Neural cell (in vitro differentiated cells): ENCODE data around the gene RLN3. TPM values are rescaled to one million over a fixed set of nuclear protein-coding genes. Genes with fewer than 3 reads are reported as not detected.

ENCODE experiments used
- H2AFZ ChIP-seq: fragments of 200-600, 300-800 bp; sonication (generic), shearing (Covaris generic); 2 replicates; pipeline ENCODE4 v1.6.0; 2014; ENCODE audit warnings: low read depth, mild to moderate bottlenecking, antibody characterized with exemption, low read length, moderate library complexity
- H3F3A ChIP-seq: fragments of 200-600 bp; shearing (Covaris generic); 2 replicates; pipeline ENCODE4 v1.6.1; 2016; ENCODE audit warnings: mild to moderate bottlenecking, moderate library complexity, mixed read lengths, antibody characterized with exemption, low read length; ENCODE audit not compliant: insufficient read depth, poor library complexity, severe bottlenecking
- H3K27ac ChIP-seq: fragments of 200-600, 300-800 bp; sonication (generic), shearing (Covaris generic); 2 replicates; pipeline ENCODE4 v1.5.1; 2014; ENCODE audit warnings: mild to moderate bottlenecking, low read length, moderate library complexity
- H3K27me3 ChIP-seq: fragments of 300-800, 200-600 bp; sonication (generic), shearing (Covaris generic); 2 replicates; pipeline ENCODE4 v1.6.0; 2014; ENCODE audit warnings: mild to moderate bottlenecking, low read depth, low read length, moderate library complexity; ENCODE audit not compliant: insufficient read depth
- H3K36me3 ChIP-seq: fragments of 300-800, 200-600 bp; sonication (generic), shearing (Covaris generic); 2 replicates; pipeline ENCODE4 v1.5.1; 2014; ENCODE audit warnings: mild to moderate bottlenecking, antibody characterized with exemption, low read length, moderate library complexity; ENCODE audit not compliant: insufficient read depth
- H3K4me2 ChIP-seq: fragments of 300-800, 200-600 bp; sonication (generic), shearing (Covaris generic); 2 replicates; pipeline ENCODE4 v1.6.0; 2014; ENCODE audit warnings: mild to moderate bottlenecking, low read length
- H3K4me3 ChIP-seq: fragments of 300-800, 200-600 bp; sonication (generic), shearing (Covaris generic); 2 replicates; pipeline ENCODE4 v1.5.1; 2014; ENCODE audit warnings: mild to moderate bottlenecking, low read length, moderate library complexity
- H3K79me2 ChIP-seq: fragments of 200-600 bp; shearing (Covaris generic); replicated peaks from 2 replicates; pipeline ENCODE4 v1.6.0; 2014; ENCODE audit warnings: mild to moderate bottlenecking, low read length, moderate library complexity; ENCODE audit not compliant: insufficient read depth
- H3K9ac ChIP-seq: fragments of 300-800, 200-600 bp; sonication (generic), shearing (Covaris generic); 2 replicates; pipeline ENCODE4 v1.6.1; 2016; ENCODE audit warnings: mild to moderate bottlenecking, low read length, mixed read lengths
- H3K9me2 ChIP-seq: fragments of 200-600 bp; shearing (Covaris generic); 2 replicates; pipeline ENCODE4 v1.6.1; 2016; ENCODE audit warnings: mild to moderate bottlenecking, low read length, mixed read lengths; ENCODE audit not compliant: insufficient read depth
- H3K9me3 ChIP-seq: fragments of 200-600, 300-800 bp; sonication (generic), shearing (Covaris generic); 2 replicates; pipeline ENCODE4 v1.6.1; 2016; ENCODE audit warnings: mild to moderate bottlenecking, mixed run types, low read length, moderate library complexity, mixed read lengths
- H4K20me1 ChIP-seq: fragments of 200-600 bp; shearing (Covaris generic); 2 replicates; pipeline ENCODE4 v1.6.1; 2016; ENCODE audit warnings: mild to moderate bottlenecking, mixed run types; ENCODE audit not compliant: insufficient read depth
- CTCF ChIP-seq: fragments of 450-650 bp; IDR thresholded peaks from 2 replicates; pipeline ENCODE4 v1.5.1; 2014; ENCODE audit warnings: antibody characterized with exemption, mild to moderate bottlenecking, moderate library complexity; ENCODE audit not compliant: poor library complexity, severe bottlenecking
- EP300 ChIP-seq: fragments of 450-650 bp; conservative IDR thresholded peaks from 2 replicates; pipeline ENCODE4 v1.6.1; 2014; ENCODE audit warnings: antibody characterized with exemption, mild to moderate bottlenecking, moderate library complexity; ENCODE audit not compliant: poor library complexity, severe bottlenecking
- EZH2 ChIP-seq: fragments of 200-600, 300-800 bp; shearing (Covaris generic), sonication (generic); IDR thresholded peaks from 2 replicates; pipeline ENCODE4 v1.6.1; 2014; ENCODE audit warnings: antibody characterized with exemption, low read length, borderline replicate concordance, mild to moderate bottlenecking; ENCODE audit not compliant: insufficient read depth, poor library complexity, severe bottlenecking
- MXI1 ChIP-seq: fragments of 450-650 bp; conservative IDR thresholded peaks from 2 replicates; pipeline ENCODE4 v1.6.1; 2014; ENCODE audit warnings: antibody characterized with exemption, mild to moderate bottlenecking; ENCODE audit not compliant: poor library complexity, severe bottlenecking
- POLR2AphosphoS5 ChIP-seq: IDR thresholded peaks from 2 replicates; pipeline ENCODE4 v1.6.1; 2012
- RAD21 ChIP-seq: fragments of 450-650 bp; conservative IDR thresholded peaks from 2 replicates; pipeline ENCODE4 v1.6.1; 2014; ENCODE audit warnings: antibody characterized with exemption, mild to moderate bottlenecking, moderate library complexity
- REST ChIP-seq: IDR thresholded peaks from 2 replicates; pipeline ENCODE4 v1.6.1; 2012; ENCODE audit warnings: borderline replicate concordance
- SMC3 ChIP-seq: fragments of 450-650 bp; conservative IDR thresholded peaks from 2 replicates; pipeline ENCODE4 v1.6.1; 2014; ENCODE audit warnings: antibody characterized with exemption, mild to moderate bottlenecking, moderate library complexity; ENCODE audit not compliant: poor library complexity
- TAF1 ChIP-seq: IDR thresholded peaks from 2 replicates; pipeline ENCODE4 v1.6.1; 2012; ENCODE audit warnings: low read depth
- polyA plus RNA-seq: library from polyadenylated mRNA; depleted of rRNA; stranded (reverse); fragments of >200 nt; gene quantifications from 2 replicates; pipeline ENCODE4 v1.2.3, GENCODE V29; 2014

The RLN3 gene
- polyA plus RNA-seq, 1 donor from 2014 or later: not detected

- Histone ChIP-seq H3K27ac (peak overlapping the region; percentile 53), H3K9me2 (no peaks in the 10 kb centered on the region), H2AFZ (peak overlapping the region; percentile 60), H3K4me3 (peak overlapping the region; percentile 87), H3K27me3 (peaks cover 15% of the 10 kb centered on the region), H3K9me3 (no peaks in the 10 kb centered on the region), H3F3A (no peaks in the 10 kb centered on the region), H3K36me3 (no peaks in the 10 kb centered on the region), H4K20me1 (no peaks in the 10 kb centered on the region), H3K9ac (peak overlapping the region; percentile 69), H3K79me2 (no peaks in the 10 kb centered on the region), H3K4me2 (peak overlapping the region; percentile 84)
- TF ChIP-seq EZH2 (no peak), MXI1 (no peak), POLR2AphosphoS5 (no peak), SMC3 (no peak), REST (no peak), CTCF (no peak), EP300 (no peak), RAD21 (no peak), TAF1 (no peak)
Observed at GRCh38 chr19:14073925-14074838, 46.2 kb downstream of the RLN3 start.

DNA sequence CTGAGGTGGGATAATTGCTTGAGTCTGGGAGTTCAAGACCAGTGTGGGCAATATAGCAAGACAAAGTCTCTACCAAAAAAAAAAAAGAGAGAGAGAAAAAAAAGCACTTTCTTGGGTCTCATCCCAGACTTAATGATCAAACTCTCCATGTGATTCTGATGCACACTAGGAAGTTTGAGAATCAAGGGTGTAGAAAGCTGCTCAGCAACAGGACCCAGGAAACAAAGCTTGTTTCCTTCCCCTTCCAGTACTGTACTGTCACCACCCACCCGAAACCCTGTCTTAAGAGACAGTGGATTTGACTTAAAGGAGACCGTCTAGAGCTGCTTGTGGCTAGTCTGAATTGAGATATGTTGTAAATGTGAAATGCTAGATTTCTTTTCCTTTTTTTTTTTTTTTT lies 50.5 kb downstream of the RLN3 start:
- Histone ChIP-seq H3K27ac (no peak overlapping the region), H3K4me2 (no peak overlapping the region), H3K9ac (no peak overlapping the region), H4K20me1 (no peaks in the 10 kb centered on the region), H3K36me3 (no peaks in the 10 kb centered on the region), H3K79me2 (no peaks in the 10 kb centered on the region), H3K4me3 (no peak overlapping the region), H3K27me3 (no peaks in the 10 kb centered on the region), H2AFZ (no peak overlapping the region), H3K9me2 (no peaks in the 10 kb centered on the region), H3F3A (no peaks in the 10 kb centered on the region), H3K9me3 (no peaks in the 10 kb centered on the region)
- TF ChIP-seq REST (no peak), MXI1 (no peak), TAF1 (no peak), EP300 (no peak), EZH2 (no peak), CTCF (no peak), SMC3 (no peak), POLR2AphosphoS5 (no peak), RAD21 (no peak)
